PC-3 (cell line): ENCODE results near the gene P2RX3.

Source experiments
- CTCF ChIP-seq: fragments of 300-600 bp; sonication (generic); conservative IDR thresholded peaks from 2 replicates; pipeline ENCODE4 v1.5.1; 2017; ENCODE audit warnings: antibody characterized with exemption, low read depth, mild to moderate bottlenecking, low read length
- EZH2 ChIP-seq: fragments of 300-600 bp; sonication (generic); IDR thresholded peaks from one replicate; pipeline ENCODE4 v1.6.1; 2017; ENCODE audit warnings: antibody characterized with exemption, mild to moderate bottlenecking, low read length; ENCODE audit not compliant: unreplicated experiment
- EZH2phosphoT487 ChIP-seq: fragments of 300-600 bp; sonication (generic); IDR thresholded peaks from 2 replicates; pipeline ENCODE4 v1.6.1; 2018; ENCODE audit warnings: mild to moderate bottlenecking, antibody characterized with exemption, low read length, borderline replicate concordance

- TF ChIP-seq EZH2 (no peak), CTCF (no peak), EZH2phosphoT487 (no peak)
Observed at GRCh38 chr11:57354699-57355098, 16.5 kb downstream of the P2RX3 start.
